HAP-1 (cell line): ENCODE results near the gene FA2H.
A peak's percentile ranks its signal among the peaks of the same experiment; 100 is the strongest.

Experiments
- DNase-seq, 2 experiments: peaks; one replicate each; pipeline ENCODE4 v3.0.0-alpha.2; 2016 to 2020; ENCODE audit warnings: low spot score in 2 of 2
- H3K27me3 ChIP-seq: fragments of 250-450 bp; sonication (Bioruptor Pico); 2 replicates; pipeline ENCODE4 v1.5.1; 2020; ENCODE audit warnings: low read depth, mild to moderate bottlenecking, moderate library complexity
- H3K36me3 ChIP-seq: fragments of 250-450 bp; sonication (Bioruptor Pico); replicated peaks from 2 replicates; pipeline ENCODE4 v1.5.1; 2020; ENCODE audit warnings: mild to moderate bottlenecking
- H3K4me1 ChIP-seq: fragments of 250-450 bp; sonication (Bioruptor Pico); 2 replicates; pipeline ENCODE4 v1.5.1; 2020; ENCODE audit warnings: mild to moderate bottlenecking
- H3K4me3 ChIP-seq: fragments of 250-450 bp; sonication (Bioruptor Pico); 2 replicates; pipeline ENCODE4 v1.5.1; 2020; ENCODE audit warnings: mild to moderate bottlenecking, moderate library complexity
- H3K9me3 ChIP-seq: fragments of 250-450 bp; sonication (Bioruptor Pico); 2 replicates; pipeline ENCODE4 v1.5.1; 2020; ENCODE audit warnings: mild to moderate bottlenecking, moderate library complexity
- in situ Hi-C: fragments of 300-500 bp; cut with MboI; formaldehyde crosslinking; loops from 3 replicates; pipeline ENCODE4 v1.14.3; 2020; ENCODE audit warnings: low sequenced_read_pairs, inconsistent platforms, mixed read lengths

The FA2H gene

DNA sequence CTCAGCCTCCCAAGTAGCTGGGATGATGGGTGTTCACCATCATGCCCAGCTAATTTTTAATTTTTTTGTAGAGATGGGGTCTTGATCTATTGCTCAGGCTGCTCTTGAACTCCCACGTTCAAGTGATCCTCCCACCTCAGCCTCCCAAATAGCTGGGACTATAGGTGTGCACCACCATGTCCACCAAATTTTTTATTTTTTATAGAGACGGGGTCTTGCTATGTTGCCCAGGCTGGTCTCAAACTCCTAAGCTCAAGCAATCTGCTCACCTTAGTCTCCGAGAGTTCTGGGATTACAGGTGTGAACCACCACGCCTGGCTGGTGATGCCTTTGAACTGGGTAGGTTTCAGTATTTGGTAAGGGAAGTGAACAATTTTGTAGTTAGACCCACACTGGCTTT is 30.1 kb downstream of the FA2H start:
- no peaks in the 10 kb centered on the region for H3K9me3 ChIP-seq
- no peaks in the 10 kb centered on the region for H3K36me3 ChIP-seq
- no peaks in the 10 kb centered on the region for H3K27me3 ChIP-seq
- H3K4me3 ChIP-seq = no peak overlapping the region
- H3K4me1 ChIP-seq = no peaks in the 10 kb centered on the region
- DNase-seq = no peak
- in situ Hi-C loops = no loop called here

DNA sequence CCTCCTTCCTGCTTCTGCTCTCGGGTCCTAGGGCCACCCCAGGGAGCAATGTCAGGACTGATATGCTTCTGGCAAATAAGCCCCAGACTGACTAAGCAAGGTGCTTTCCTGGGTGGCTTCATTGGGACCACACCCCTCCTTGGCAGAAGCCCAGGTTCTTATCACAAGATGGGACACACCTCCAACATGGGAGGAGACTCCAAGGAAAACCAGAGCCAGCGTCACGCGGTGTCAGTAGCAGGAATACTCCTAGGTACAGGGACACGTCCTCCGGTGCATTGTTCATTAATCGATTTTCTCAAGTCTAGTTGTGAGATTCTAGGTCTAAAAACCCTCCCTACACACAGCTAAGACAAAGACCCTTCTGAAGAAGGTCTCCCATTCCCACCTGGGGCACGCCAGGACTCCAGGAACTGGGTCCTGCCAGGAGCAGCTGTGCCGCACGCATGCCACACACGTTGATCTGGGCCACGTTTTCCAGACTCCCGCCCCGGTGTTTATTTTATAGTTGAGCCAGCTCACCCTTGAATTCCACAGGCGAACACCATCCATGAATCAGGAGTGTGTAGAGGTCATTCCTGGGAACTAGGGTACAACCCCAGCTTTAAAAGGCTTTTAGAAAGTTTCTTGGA is 30.8 kb downstream of the FA2H start:
- Histone ChIP-seq H3K4me3 (no peak overlapping the region), H3K9me3 (no peaks in the 10 kb centered on the region), H3K4me1 (no peaks in the 10 kb centered on the region), H3K27me3 (no peaks in the 10 kb centered on the region), H3K36me3 (no peaks in the 10 kb centered on the region)
- DNase-seq = peak in 1 of 2 experiments; percentile 30
- in situ Hi-C loops = no loop called here

DNA sequence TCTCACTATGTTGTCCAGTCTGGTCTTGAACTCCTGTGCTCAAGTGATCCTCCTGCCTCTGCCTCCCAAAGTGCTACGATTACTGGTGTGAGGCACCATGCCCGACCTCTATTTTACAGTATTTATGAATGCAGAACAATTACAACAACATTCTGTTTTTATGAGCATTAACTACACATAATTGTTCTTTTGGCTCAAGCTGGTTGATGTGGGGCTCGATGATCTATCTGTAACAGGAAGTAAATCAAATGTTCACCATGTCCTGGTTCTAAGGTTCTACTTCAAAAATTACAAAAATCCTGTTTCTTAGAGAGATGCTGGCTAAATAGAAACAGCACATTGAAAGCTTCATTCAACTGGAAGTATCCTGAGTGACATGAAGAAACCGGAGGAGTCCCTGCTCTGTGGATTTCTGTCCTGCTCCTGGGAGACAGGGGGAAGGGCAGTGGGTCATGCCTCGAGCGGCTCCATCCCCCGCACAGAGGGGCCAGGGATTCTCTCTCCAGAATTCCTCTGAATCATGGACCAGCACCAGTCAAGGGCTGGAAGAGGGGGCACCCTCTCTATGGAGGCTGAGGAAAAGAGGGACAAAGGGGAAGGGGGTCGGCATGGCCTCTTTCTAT is 31.5 kb downstream of the FA2H start:
- H3K36me3 ChIP-seq = no peaks in the 10 kb centered on the region
- H3K27me3 ChIP-seq = no peaks in the 10 kb centered on the region
- no peaks in the 10 kb centered on the region for H3K4me1 ChIP-seq
- H3K4me3 ChIP-seq = no peak overlapping the region
- in situ Hi-C loops = no loop called here
- no peak for DNase-seq
- H3K9me3 ChIP-seq = no peaks in the 10 kb centered on the region

DNA sequence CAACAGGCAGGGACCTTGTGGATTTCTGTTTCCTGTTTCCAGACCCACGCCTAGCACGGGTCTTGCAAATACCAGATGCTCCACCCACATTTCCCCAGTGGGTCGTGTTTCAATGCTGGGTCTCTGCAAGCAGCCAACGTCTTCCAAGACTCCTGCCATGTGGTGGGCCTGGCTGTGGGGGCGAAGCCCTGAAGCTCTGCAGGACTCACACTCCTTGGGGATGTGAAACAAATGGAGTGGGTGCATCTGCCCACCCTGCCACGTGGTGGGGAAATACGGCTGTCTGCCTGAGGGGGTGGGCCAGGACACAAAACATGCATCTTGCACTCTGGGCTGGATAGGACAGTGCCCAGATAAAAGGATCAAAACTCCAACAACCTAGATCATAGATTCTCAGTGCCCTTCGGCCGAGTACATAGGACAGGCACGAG is 32.6 kb downstream of the FA2H start:
- H3K27me3 ChIP-seq = no peaks in the 10 kb centered on the region
- in situ Hi-C loops = no loop called here
- no peak overlapping the region for H3K4me3 ChIP-seq
- H3K36me3 ChIP-seq = no peaks in the 10 kb centered on the region
- H3K9me3 ChIP-seq = no peaks in the 10 kb centered on the region
- DNase-seq = no peak
- H3K4me1 ChIP-seq = no peaks in the 10 kb centered on the region

DNA sequence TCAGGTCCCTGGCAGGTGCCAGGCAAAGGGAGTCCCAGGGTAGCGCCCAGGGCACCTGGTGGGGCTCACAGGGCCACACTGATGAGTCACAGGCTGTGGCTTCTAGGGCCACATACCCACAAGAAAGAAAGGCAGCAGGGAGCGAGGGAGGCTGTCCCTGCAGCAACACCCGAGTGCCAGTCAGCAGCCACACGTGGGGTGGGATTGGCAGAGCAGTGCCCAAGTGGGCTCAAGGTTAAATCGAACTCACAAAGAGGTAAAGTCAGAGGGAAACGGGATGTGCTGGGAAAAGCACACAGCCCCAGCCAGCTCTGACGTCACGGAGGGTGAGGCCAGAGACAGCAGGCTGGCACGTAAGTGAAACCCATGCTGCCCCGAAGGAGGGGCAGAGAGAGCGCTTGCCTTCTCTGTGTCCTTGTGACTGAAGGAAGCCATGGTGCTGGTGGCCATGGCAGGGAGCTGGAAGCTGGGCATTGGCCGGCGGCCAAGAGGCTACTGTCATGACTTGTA is 33.8 kb downstream of the FA2H start:
- Histone ChIP-seq H3K27me3 (no peaks in the 10 kb centered on the region), H3K4me1 (no peaks in the 10 kb centered on the region), H3K4me3 (no peak overlapping the region), H3K36me3 (no peaks in the 10 kb centered on the region), H3K9me3 (no peaks in the 10 kb centered on the region)
- in situ Hi-C loops = no loop called here
- DNase-seq = no peak

DNA sequence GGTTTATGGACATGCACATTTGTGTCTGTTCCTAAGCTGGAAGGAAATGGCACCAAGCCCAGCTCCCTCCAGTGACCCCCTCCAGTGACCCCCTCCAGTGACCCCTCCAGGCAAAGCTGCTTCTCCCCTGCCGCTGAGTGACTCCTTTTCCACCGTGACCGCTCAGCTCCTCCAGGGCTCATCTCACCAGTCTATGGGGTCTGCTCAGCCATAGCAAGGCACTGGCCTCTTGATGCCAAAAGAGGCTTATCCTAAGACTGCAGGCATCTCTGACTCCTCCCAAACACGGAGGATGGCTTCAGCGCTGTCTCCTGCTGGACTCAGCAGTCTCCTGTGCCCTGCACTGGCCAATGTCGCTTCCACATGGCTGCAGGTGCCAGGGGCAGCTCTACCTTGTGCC is 35.3 kb downstream of the FA2H start:
- no peak for DNase-seq
- in situ Hi-C loops = no loop called here
- no peaks in the 10 kb centered on the region for H3K4me1 ChIP-seq

DNA sequence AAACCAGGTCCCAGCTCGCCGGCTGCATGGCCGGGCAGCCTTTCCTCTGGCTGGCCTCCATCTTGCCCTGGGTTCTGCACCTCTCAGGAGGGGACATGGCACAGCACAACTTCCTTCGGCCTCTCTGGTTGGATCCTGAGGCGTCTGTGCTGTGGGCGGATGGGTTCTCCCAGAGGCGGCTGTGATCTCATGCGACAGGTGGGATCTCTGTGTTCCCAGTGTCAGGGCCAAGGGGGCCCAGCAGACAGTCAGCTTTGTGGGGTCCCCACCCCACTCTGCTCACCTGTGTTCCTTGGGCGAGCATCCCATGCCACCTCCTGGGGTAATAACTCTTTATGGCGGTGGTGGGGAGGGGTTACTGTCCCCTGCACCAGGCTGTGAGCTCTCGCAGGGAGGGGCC is 35.8 kb downstream of the FA2H start:
- Histone ChIP-seq H3K4me3 (no peak overlapping the region), H3K4me1 (no peaks in the 10 kb centered on the region), H3K36me3 (no peaks in the 10 kb centered on the region), H3K9me3 (no peaks in the 10 kb centered on the region), H3K27me3 (no peaks in the 10 kb centered on the region)
- in situ Hi-C loops = no loop called here
- DNase-seq = no peak

More for the DNA sequence above, 35.3 kb downstream of the FA2H start:
- Histone ChIP-seq H3K9me3 (no peaks in the 10 kb centered on the region), H3K27me3 (no peaks in the 10 kb centered on the region), H3K4me3 (no peak overlapping the region), H3K36me3 (no peaks in the 10 kb centered on the region)

DNA sequence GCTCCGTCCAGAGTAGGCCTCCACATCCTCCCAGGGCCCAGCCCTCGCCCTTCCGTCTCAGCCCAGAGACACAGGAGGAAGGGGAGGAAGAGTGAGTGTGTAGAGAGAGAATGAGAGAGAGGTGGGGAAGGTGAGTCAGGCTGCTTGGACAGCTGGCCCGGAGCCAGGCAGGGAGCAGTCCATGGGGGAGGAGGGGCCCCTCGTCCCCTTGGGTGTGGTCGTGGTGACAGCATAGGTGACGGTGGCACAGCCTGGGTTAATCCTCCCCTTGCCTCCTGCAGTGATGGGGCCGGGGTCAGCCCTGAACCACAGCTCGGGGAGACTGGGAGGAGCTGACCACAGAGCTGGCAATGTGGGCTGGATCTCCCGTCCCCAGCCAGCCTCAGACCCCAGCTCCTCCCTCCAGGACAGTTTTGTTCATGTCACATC is 36.5 kb downstream of the FA2H start:
- Histone ChIP-seq H3K4me1 (no peaks in the 10 kb centered on the region), H3K9me3 (no peaks in the 10 kb centered on the region), H3K27me3 (no peaks in the 10 kb centered on the region), H3K36me3 (no peaks in the 10 kb centered on the region), H3K4me3 (no peak overlapping the region)
- DNase-seq = no peak
- in situ Hi-C loops = no loop called here

DNA sequence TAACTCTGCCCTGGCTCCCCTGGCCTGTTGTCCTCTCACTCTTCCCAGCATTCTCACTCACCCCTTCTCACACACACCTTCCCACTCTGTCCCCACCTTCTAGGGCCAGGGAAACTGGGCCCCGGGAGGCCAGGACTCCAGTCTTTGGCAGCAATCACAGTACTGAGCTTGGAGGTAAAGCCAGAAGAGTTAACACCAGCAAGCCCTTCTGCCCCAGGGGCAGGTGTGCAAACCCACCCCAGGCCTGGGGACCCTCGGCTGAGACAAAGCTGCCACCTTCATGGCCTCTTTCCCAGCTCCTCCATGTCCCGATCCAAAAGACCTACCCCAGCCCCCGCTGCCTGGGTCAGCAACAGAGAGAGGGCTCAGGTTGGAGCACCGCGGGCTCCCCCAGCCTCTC is 37.1 kb downstream of the FA2H start:
- no peaks in the 10 kb centered on the region for H3K9me3 ChIP-seq
- H3K4me3 ChIP-seq = no peak overlapping the region
- no peak for DNase-seq
- no peaks in the 10 kb centered on the region for H3K27me3 ChIP-seq
- in situ Hi-C loops = no loop called here
- H3K4me1 ChIP-seq = no peaks in the 10 kb centered on the region
- no peaks in the 10 kb centered on the region for H3K36me3 ChIP-seq

DNA sequence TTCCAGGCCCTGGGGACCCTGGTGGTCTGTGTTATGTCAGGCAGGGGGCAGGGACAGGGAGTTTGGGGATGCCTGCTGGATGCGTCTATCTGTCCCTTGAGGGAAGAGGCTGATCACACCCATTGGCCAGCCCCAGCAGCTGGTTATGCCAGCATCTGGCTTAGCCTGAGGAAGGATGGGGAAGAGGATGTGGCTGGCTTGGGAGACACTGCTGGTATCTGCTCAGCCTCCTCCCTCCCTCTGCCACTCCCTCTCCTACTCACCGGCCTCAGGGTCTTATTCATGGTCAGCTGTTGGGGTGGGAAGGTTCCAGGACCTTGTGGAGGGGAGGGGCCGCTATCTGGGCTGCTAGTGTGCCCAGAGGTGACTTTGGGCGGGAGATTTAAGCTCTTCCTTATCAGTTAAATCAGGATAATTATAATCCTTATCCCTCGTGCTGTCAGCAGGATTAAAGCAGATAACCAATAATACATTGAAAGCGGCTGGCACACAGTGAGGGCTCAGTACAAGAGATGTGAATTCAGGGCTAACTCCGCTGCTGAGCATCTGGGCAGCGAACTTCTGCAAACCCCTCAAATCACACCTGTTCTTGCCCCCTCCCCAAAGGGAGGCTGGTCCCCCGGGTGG is 38.0 kb downstream of the FA2H start:
- in situ Hi-C loops = no loop called here
- Histone ChIP-seq H3K4me3 (no peak overlapping the region), H3K9me3 (no peaks in the 10 kb centered on the region), H3K27me3 (no peaks in the 10 kb centered on the region), H3K4me1 (no peaks in the 10 kb centered on the region), H3K36me3 (no peaks in the 10 kb centered on the region)
- DNase-seq = no peak

DNA sequence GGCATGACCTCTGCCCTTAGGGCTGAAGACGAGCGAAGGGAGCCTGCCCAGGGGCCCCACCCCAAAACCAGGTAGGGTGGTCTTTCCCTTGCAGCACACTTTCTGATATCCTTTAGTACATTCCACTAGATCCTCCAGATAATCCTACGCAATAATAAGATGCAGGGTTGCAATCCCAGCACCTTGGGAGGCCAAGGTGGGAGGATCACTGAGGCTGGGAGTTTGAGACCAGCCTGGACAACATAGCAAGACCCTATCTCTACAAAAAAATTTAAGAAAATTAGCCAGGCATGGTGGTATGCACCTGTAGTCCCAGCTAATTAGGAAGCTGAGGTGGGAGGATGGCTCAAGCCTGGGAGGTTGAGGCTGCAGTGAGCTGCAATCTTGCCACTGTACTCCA is 39.1 kb downstream of the FA2H start:
- Histone ChIP-seq H3K4me3 (no peak overlapping the region), H3K4me1 (no peaks in the 10 kb centered on the region), H3K9me3 (no peaks in the 10 kb centered on the region), H3K27me3 (no peaks in the 10 kb centered on the region), H3K36me3 (no peaks in the 10 kb centered on the region)
- in situ Hi-C loops = no loop called here
- no peak for DNase-seq

DNA sequence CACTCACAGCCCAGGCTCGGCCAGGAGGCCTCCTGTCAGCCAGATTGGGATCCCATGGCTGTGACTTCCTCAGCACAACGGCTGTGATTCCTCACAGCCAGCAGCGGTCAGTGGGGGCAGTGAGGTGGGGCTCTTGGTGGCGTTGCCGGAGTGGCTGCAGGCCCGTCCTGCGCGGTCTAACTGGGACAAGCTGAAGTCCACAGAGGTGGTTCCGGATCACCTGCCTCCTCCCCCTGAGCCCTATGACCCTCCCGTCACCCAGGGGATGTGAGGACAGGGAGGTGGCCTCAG is 39.5 kb downstream of the FA2H start:
- no peaks in the 10 kb centered on the region for H3K36me3 ChIP-seq
- no peak overlapping the region for H3K4me3 ChIP-seq
- H3K27me3 ChIP-seq = no peaks in the 10 kb centered on the region
- no peaks in the 10 kb centered on the region for H3K4me1 ChIP-seq
- H3K9me3 ChIP-seq = no peaks in the 10 kb centered on the region
- DNase-seq = no peak
- in situ Hi-C loops = no loop called here

DNA sequence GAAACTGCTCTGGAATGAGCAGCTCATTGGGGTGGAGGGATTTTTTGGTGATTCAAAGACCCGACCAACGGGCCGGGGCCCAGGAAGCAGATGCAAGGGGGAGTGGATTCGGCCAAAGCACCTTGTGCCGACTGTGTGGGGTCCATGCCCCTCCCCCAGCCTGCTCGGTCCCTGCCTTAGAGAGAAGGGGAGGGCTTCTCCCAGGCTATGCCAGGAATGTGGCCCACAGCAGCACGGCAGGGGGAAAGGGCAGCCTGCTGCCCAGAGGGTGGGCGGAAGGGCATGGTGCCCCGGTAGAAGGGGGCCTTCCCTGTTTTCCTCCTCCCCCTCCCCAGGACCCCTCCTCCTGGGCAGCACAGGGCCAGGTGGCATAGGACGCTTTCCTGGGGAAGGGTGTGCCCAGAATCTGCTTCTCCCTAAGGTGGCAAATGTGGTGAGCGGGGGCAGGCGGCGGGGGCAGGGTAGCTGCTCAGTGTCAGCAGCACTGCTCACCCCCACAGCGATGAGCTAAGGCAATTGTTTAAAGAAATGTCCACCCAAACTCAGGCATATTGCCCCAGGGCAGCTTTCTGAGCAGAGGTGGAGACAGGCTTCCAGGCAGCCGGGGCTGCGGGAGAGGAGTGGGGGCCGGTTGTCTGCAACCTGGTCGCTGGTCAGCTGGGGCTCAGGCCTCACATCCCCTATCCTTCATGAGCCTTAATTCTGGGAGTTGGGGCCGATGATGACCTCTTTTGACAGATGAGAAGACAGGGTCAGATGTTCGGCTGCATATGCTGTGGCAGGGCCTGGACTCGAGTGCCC is 40.1 kb downstream of the FA2H start:
- Histone ChIP-seq H3K27me3 (no peaks in the 10 kb centered on the region), H3K36me3 (no peaks in the 10 kb centered on the region), H3K4me1 (no peaks in the 10 kb centered on the region), H3K4me3 (no peak overlapping the region), H3K9me3 (no peaks in the 10 kb centered on the region)
- DNase-seq = peak in 1 of 2 experiments; percentile 42
- in situ Hi-C loops = no loop called here
